Measurements from ENCODE around the gene FICD.

GRCh38 chr12:108505129-108505528 lies 9.9 kb upstream of the FICD start:
- TF ChIP-seq CTCF (IDR thresholded peaks at IDR 0.05) (no peak), EZH2 (IDR thresholded peaks at IDR 0.05; ENCODE audit: borderline replicate concordance, insufficient read depth, low read depth, low read length, poor library complexity, severe bottlenecking) (no peak)
